ENCODE data around the gene WDR18. TPM values are rescaled to one million over a fixed set of nuclear protein-coding genes. Genes with fewer than 3 reads are reported as not detected.

Gene WDR18
- total RNA-seq, 6 donors from 2014 or later: 29.2 to 122 (median 38.6) TPM

GRCh38 chr19:1017115-1017905 lies 33.2 kb downstream of the WDR18 start:
- Histone ChIP-seq H3K9me3 (no peaks in the 10 kb centered on the region), H3K27me3 (no peaks in the 10 kb centered on the region), H3K4me1 (peaks cover 49 to 68% (median 55%) of the 10 kb centered on the region in 4 donors), H3K36me3 (peaks cover 0 to 27% (median 24%) of the 10 kb centered on the region in 4 donors), H3K27ac (peak overlapping the region; percentile 40 to 96 (median 54)), H3K4me3 (peak overlapping the region in 1 of 4 donors; percentile 1)
- peak in 1 of 2 donors; percentile 84 for DNase-seq
- TF ChIP-seq EP300 (IDR thresholded peaks at IDR 0.05) (no peak), POLR2AphosphoS5 (IDR thresholded peaks at IDR 0.05) (no peak), CTCF (IDR thresholded peaks at IDR 0.05) (no peak), POLR2A (IDR thresholded peaks at IDR 0.05) (no peak)
- WGBS, 2 donors: 59 to 63% methylated on average over 18 to 24 of the region's 24 CpGs
- ATAC-seq (ENCODE audit: low FRiP score in 2 of 2): no peak

GRCh38 chr19:1017906-1018305 lies 33.8 kb downstream of the WDR18 start:
- no peaks in the 10 kb centered on the region for H3K9me3 ChIP-seq
- peak overlapping the region; percentile 3 to 96 (median 54) for H3K27ac ChIP-seq
- peaks cover 55 to 73% (median 60%) of the 10 kb centered on the region in 4 donors for H3K4me1 ChIP-seq
- WGBS, 2 donors: 91% methylated on average over 9 of the region's 9 CpGs; no CpG with 5 or more reads in 1 of the 2 donors
- peak in 1 of 2 donors; percentile 58 for DNase-seq
- no peak for TF ChIP-seq EP300 (IDR thresholded peaks at IDR 0.05)
- TF ChIP-seq CTCF (IDR thresholded peaks at IDR 0.05): no peak
- TF ChIP-seq POLR2AphosphoS5 (IDR thresholded peaks at IDR 0.05): no peak
- TF ChIP-seq POLR2A (IDR thresholded peaks at IDR 0.05): no peak
- no peaks in the 10 kb centered on the region for H3K27me3 ChIP-seq
- ATAC-seq (ENCODE audit: low FRiP score in 2 of 2): no peak
- H3K36me3 ChIP-seq: peaks cover 0 to 21% (median 18%) of the 10 kb centered on the region in 4 donors
- H3K4me3 ChIP-seq: peak overlapping the region in 1 of 4 donors; percentile 1

GRCh38 chr19:1018393-1018792 lies 34.2 kb downstream of the WDR18 start:
- peak overlapping the region in 2 of 4 donors; percentile 40 to 96 for H3K27ac ChIP-seq
- H3K4me1 ChIP-seq: peaks cover 58 to 73% (median 65%) of the 10 kb centered on the region in 4 donors
- peaks cover 0 to 16% (median 13%) of the 10 kb centered on the region in 4 donors for H3K36me3 ChIP-seq
- 79 to 86% methylated on average over 4 to 5 of the region's 5 CpGs for WGBS, 2 donors
- H3K4me3 ChIP-seq: peak overlapping the region in 1 of 4 donors; percentile 99
- H3K27me3 ChIP-seq: no peaks in the 10 kb centered on the region
- ATAC-seq (ENCODE audit: low FRiP score in 2 of 2): no peak
- no peak for TF ChIP-seq EP300 (IDR thresholded peaks at IDR 0.05)
- no peak for TF ChIP-seq CTCF (IDR thresholded peaks at IDR 0.05)
- TF ChIP-seq POLR2A (IDR thresholded peaks at IDR 0.05): no peak
- no peak for TF ChIP-seq POLR2AphosphoS5 (IDR thresholded peaks at IDR 0.05)
- DNase-seq: no peak
- no peaks in the 10 kb centered on the region for H3K9me3 ChIP-seq

- H3K4me1 ChIP-seq: peaks cover 58 to 73% (median 65%) of the 10 kb centered on the region in 4 donors
- peak overlapping the region in 3 of 4 donors; percentile 78 to 99 (median 96) for H3K4me3 ChIP-seq
- peaks cover 0 to 10% (median 6%) of the 10 kb centered on the region in 4 donors for H3K36me3 ChIP-seq
- H3K9me3 ChIP-seq: no peaks in the 10 kb centered on the region
- no peaks in the 10 kb centered on the region for H3K27me3 ChIP-seq
- no peak for ATAC-seq (ENCODE audit: low FRiP score in 2 of 2)
- DNase-seq: peak in 1 of 2 donors; percentile 58
- TF ChIP-seq EP300 (IDR thresholded peaks at IDR 0.05): no peak
- TF ChIP-seq CTCF (IDR thresholded peaks at IDR 0.05): no peak
- TF ChIP-seq POLR2A (IDR thresholded peaks at IDR 0.05): no peak
- TF ChIP-seq POLR2AphosphoS5 (IDR thresholded peaks at IDR 0.05): no peak
- WGBS, 2 donors: 25 to 55% methylated on average over 3 to 17 of the region's 17 CpGs
- peak overlapping the region in 2 of 4 donors; percentile 32 to 96 for H3K27ac ChIP-seq
These were observed 34.9 kb downstream of the WDR18 start for GRCh38 chr19:1018932-1019615.

Data from upper lobe of left lung (tissue), 6 donors.